ENCODE results near the gene STPG3.

GRCh38 chr9:137251490-137252268 lies 593 bp downstream of the STPG3 start:
- no peak for TF ChIP-seq ZNF146 (CRISPR knock-in tag; IDR thresholded peaks at IDR 0.05; ENCODE audit: unreplicated experiment)
- no peak for TF ChIP-seq MXI1 (IDR thresholded peaks at IDR 0.05; ENCODE audit: low read depth, low read length)
- no peak for TF ChIP-seq ZNF696 (CRISPR knock-in tag; conservative IDR thresholded peaks at IDR 0.05)
- TF ChIP-seq ATF7 (IDR thresholded peaks at IDR 0.05): no peak
- TF ChIP-seq KLF6 (CRISPR knock-in tag; IDR thresholded peaks at IDR 0.05; ENCODE audit: borderline replicate concordance): no peak
- no peak for TF ChIP-seq ZFP30 (CRISPR knock-in tag; IDR thresholded peaks at IDR 0.05; ENCODE audit: borderline replicate concordance)
- no peak for TF ChIP-seq CHD2 (IDR thresholded peaks at IDR 0.05; ENCODE audit: low read depth, low read length)
- TF ChIP-seq NR2C2 (CRISPR knock-in tag; IDR thresholded peaks at IDR 0.05): no peak
- TF ChIP-seq NR2C2 (tag; IDR thresholded peaks at IDR 0.05): no peak
- TF ChIP-seq JUN (IDR thresholded peaks at IDR 0.05; ENCODE audit: borderline replicate concordance, low read depth, low read length): no peak
- no peak for TF ChIP-seq JUN (CRISPR knock-in tag; IDR thresholded peaks at IDR 0.05; ENCODE audit: borderline replicate concordance)
- no peak for TF ChIP-seq ZNF217 (CRISPR knock-in tag; IDR thresholded peaks at IDR 0.05)
- TF ChIP-seq FOXJ3 (CRISPR knock-in tag; IDR thresholded peaks at IDR 0.05): no peak
- TF ChIP-seq MTA3 (IDR thresholded peaks at IDR 0.05; ENCODE audit: borderline replicate concordance): no peak
- no peak for TF ChIP-seq CTCF (IDR thresholded peaks at IDR 0.05 in 2 of 3, conservative IDR thresholded peaks at IDR 0.05 in 1 of 3; ENCODE audit: insufficient read depth in 2 of 3, low read depth in 1 of 3, low read length in 3 of 3)
- no peak for TF ChIP-seq RAD21 (CRISPR knock-in tag; conservative IDR thresholded peaks at IDR 0.05 in 1 of 2, IDR thresholded peaks at IDR 0.05 in 1 of 2)
